Measurements from ENCODE around the gene CLSTN2.

CLSTN2 gene

GRCh38 chr3:140351466-140351865, 416.5 kb downstream of the CLSTN2 start:
- DNase-seq, result no peak

- no peak for DNase-seq
Observed at GRCh38 chr3:140355481-140355880, 420.5 kb downstream of the CLSTN2 start.

GRCh38 chr3:140358686-140359085, 423.7 kb downstream of the CLSTN2 start:
- DNase-seq, result no peak

DNA sequence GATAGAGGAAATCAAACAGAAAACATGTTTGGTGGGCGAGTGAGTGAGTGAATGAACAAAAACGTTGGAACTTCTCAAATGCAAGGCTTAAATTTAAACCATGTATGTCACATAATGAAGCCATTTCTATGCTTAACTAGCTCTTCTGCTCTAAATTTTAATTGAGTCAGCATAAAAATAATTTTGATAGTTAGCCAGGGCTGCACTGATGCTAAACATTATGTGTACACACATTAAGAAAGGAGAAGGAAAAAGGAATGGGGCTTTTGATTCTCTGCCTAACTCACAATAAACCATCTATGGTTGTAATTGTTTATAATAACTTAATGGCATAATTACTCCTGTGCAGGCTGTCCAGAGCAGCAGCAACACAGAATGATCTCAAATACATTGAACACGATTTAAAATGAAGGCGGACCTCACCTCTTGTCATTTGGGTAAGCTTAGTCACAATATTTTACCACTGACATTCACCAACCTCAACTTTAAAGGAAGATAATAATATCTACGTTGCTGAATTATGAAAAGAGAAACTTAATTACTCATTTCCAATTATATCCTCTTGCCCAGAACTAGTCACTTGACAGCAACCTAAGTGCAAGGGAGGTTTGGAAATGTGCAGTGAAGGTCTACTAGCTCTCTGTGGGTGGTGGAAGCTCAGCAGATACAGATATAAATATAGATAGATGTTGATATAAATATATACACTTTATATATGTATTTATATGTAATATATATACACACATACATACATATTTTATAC, 424.4 kb downstream of the CLSTN2 start:
- DNase-seq, result no peak

GRCh38 chr3:140360332-140360731, 425.3 kb downstream of the CLSTN2 start:
- DNase-seq, result peak in 1 of 3 donors; percentile 1

- DNase-seq, result no peak
Observed at GRCh38 chr3:140363801-140364200, 428.8 kb downstream of the CLSTN2 start.

- DNase-seq, result no peak
Observed at GRCh38 chr3:140365872-140366697, 431.1 kb downstream of the CLSTN2 start.

DNA sequence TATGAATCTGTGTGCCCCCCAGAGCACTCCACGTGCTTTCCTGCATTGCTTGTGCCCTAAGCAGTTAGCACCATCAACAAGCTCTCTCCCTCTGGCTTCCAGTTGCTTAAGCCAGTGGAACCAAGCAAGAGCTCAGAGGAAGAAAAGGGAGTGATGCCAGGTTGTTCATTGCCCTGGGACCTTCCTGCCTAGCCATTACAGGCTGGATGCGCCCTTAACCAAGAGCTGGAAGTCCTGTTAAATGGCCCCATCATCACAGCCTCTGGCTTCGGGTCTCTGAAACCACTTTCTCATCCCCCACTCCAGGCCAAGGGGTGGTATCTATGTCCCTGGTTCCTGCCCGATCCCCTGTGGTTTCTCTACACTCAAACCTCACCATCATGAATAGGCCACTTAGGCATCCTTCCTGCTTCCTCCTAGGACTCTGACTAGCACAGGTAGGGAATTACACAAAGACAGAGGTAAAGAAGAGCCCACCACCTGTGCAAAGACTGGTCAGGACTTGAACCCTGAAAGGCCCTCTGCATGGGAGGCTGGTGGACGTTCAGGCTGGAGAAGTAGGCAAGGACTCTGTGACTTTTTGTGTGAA, 433.3 kb downstream of the CLSTN2 start:
- DNase-seq, result no peak

DNA sequence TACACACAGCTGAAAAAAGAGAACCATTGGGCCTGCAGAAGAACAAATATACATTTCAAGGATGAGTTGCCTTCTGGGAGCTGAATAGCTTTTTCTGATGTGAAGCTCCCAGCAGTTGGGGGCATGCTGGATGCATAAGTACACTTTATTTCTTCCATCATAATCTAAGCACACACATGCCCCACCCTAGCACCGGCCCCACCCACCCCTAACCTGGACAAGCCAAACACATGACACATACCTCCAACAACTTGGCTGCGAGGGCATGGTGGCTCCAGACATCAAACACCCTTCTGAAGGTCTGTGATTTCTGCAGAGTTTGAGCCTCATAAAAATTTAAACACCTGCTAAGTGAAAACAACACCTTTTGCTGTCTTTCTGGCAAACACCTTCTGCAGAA, 435.7 kb downstream of the CLSTN2 start:
- no peak for DNase-seq

DNA sequence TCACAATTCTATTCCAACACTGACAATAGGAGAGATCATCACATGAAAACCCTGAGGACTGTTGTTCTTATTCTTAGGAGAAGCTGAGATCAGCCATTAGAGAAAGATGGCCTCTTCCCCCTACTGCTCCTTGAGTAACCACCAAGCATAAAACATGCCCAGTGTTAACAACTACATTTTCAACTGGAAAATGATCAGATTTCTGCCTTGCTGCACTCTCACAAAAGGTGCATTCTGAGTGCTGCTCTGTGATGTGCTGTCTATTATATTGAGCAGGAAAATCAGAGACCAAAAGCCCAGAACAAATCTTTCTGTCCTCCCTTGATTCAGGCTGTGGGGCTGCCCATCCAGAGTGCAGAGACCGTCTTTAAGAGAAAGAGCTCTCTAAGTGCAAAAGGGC, 438.2 kb downstream of the CLSTN2 start:
- DNase-seq, result no peak

DNA sequence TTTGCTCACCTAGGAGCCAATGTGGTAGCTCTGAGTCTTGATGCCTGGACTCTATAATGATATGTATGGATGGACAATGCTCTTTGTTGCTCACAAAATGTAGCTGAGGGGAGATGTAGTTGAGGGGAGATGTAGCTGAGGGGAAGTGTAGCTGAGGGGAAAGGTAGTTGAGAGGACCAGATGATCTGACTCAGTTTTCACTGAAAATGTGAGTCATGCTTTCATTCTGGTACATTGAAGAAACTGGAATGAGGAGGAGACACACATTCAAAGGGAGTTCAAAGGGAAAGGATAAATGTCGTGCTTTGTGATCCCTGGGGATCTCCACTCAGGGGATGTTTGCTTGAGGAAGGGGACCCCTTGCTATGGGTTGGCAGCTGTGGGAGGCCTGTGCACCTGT, 440.0 kb downstream of the CLSTN2 start:
- no peak for DNase-seq

DNA sequence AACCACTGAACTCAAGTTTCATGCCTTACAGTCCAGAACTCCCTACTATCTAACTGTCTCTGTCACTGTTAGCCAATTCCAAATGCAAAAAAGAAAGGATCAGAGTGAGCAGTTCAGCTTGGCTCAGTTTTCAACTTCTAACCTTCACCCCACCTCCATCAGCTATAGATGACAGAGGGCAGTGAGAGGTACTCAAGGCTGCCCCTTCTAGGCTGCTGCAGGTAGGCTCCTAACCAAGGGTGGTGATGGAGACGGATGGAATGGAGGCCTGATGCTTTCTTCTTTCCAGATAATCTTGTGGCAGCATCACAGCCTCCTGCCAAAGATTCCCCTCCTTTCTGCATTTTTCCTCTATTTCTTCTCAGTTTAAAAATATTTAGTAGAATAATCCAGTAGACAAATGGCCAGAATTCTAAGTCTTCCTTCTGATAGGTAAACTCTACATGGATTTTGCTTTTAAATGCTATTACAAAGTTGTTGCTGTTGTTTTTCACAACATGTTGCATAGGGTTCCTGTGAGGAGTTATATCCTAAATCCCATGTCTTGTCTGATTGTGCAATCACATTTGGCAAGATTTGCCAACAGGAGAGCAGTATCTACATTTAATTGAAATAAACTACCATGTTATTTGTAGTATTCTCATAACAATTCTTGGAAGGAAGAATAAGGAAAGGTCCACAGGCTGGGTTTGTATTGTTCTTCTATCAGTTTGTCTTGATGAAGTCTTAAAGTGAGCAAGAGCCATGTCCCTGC, 441.3 kb downstream of the CLSTN2 start:
- DNase-seq, result no peak

- DNase-seq, result no peak
Observed at GRCh38 chr3:140377644-140378043, 442.7 kb downstream of the CLSTN2 start.

DNA sequence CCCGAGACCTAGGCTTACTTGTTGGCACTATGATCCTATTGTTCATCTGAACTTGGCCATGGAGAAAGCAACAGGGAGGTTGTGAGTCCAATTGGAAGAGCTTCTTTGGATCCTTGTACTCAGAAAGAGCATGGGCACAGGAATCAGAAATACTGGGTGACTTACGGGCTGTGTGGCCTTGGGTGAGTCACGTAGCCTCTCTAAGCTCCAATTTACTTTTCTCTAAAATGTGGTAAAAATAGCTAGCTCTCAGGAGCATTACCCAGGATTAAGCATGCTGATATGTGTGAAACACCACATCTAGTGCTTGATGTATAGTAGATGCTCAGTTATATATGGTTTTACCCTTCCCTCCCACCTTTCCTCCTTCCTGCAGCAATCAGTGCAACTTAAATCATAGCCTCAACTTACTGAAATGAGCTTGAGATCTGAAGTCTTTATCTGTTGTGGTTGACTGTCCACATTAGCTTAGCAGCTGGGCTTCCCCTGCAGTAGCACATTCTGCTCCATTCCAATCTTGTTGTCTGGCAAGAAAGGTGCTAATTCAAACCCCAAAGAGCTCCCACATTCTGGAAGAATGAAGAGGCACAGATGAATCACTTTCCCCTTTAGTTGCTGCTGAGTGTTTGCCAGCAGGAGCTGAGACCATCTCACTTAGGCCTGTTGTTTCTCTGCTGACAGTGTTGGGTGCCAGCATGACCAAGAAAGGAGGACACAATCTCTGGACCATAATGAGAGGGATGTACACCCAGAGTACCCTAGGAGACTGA, 443.8 kb downstream of the CLSTN2 start:
- no peak for DNase-seq

- no peak for DNase-seq
Observed at GRCh38 chr3:140384028-140384771, 449.2 kb downstream of the CLSTN2 start.

- DNase-seq, result peak in 1 of 3 donors; percentile 4
Observed at GRCh38 chr3:140384876-140385275, 449.9 kb downstream of the CLSTN2 start.

- DNase-seq, result no peak
Observed at GRCh38 chr3:140386357-140387100, 451.5 kb downstream of the CLSTN2 start.

DNA sequence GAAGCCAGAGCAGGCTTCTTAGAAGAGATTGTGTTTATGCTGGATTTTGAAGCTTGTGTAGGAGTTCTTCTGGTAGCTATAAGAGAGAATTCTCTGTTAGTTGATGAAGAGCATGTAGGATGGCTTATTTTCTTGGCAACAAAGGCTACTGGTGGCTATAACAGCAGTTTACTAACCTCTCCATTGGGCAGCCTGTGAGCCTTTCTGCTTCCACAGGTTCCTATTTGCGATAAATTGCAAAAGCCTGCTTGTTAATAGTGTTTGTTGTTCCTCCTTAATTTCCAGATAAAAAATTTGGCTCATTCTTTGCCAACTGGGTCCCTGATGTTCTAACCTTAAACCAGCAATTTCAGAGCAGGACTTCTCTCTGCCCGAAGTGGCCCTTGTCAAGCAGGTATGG, 452.3 kb downstream of the CLSTN2 start:
- DNase-seq, result no peak

GRCh38 chr3:140388202-140388922, 453.4 kb downstream of the CLSTN2 start:
- no peak for DNase-seq

- DNase-seq, result no peak
Observed at GRCh38 chr3:140391061-140391460, 456.1 kb downstream of the CLSTN2 start.
